Bronchial epithelial cell (primary cell): Measurements from ENCODE around the gene MAPK8IP3. TPM values are rescaled to one million over a fixed set of nuclear protein-coding genes. Genes with fewer than 3 reads are reported as not detected.

Experiments
- DNase-seq: peaks from one replicate; pipeline ENCODE4 v3.0.0-alpha.2; 2010; ENCODE audit warnings: low read depth
- FAIRE-seq: peaks from 2 replicates; lab custom pipeline; 2011; peaks lifted over from hg19 to GRCh38; lab: Jason Lieb, UNC
- H3K27me3 ChIP-seq: 2 replicates; pipeline ENCODE4 v1.5.1; 2011; ENCODE audit warnings: low read length; ENCODE audit not compliant: control insufficient read depth, insufficient read depth
- H3K36me3 ChIP-seq: 2 replicates; pipeline ENCODE4 v1.5.1; 2011; ENCODE audit warnings: low read length; ENCODE audit not compliant: control insufficient read depth, insufficient read depth
- H3K4me3 ChIP-seq: 2 replicates; pipeline ENCODE4 v1.5.1; 2011; ENCODE audit warnings: mild to moderate bottlenecking, low read depth, low read length, control low read depth
- CTCF ChIP-seq: IDR thresholded peaks from 2 replicates; pipeline ENCODE4 v1.5.1; 2011; ENCODE audit warnings: mild to moderate bottlenecking, moderate library complexity, low read length, control low read depth, inconsistent platforms; ENCODE audit not compliant: insufficient read depth, severe bottlenecking
- total RNA-seq: library from RNA; depleted of rRNA; stranded (reverse); fragments of >200 nt; gene quantifications from 2 replicates; pipeline ENCODE4 v1.2.1, GENCODE V29; 2014

MAPK8IP3 gene
- total RNA-seq, 1 donor from 2014 or later = 24.5 TPM

- DNase-seq (peak; percentile 44), FAIRE-seq (peak; percentile 80)
- TF ChIP-seq CTCF = no peak
- Histone ChIP-seq H3K4me3 (no peak overlapping the region), H3K27me3 (no peaks in the 10 kb centered on the region), H3K36me3 (peaks cover 5% of the 10 kb centered on the region)
Measured at GRCh38 chr16:1708768-1709180, 2.8 kb downstream of the MAPK8IP3 start.

DNA sequence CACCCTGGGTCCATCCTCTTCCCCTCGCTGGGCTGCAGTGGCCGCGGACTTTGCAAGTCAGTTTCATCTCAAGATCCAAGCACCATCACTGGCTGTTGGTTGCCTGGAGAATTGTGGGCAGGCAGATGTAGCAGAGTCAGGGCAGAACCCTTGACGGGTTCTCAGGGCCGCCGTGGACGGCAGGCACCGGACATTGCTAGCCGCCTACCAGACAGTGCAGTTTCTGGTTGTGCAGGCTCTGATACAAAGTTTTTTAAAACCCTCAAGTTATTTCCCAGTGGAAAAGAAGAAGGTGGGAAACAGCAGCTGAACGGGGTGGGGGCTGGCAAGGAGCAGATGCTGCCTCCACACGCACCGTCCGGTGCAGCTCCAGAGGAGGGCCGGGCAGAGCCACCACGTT is 3.4 kb downstream of the MAPK8IP3 start:
- Histone ChIP-seq H3K27me3 (no peaks in the 10 kb centered on the region), H3K4me3 (no peak overlapping the region), H3K36me3 (peaks cover 5% of the 10 kb centered on the region)
- DNase-seq (no peak), FAIRE-seq (no peak)
- no peak for TF ChIP-seq CTCF

- Histone ChIP-seq H3K27me3 (no peaks in the 10 kb centered on the region), H3K36me3 (peaks cover 5% of the 10 kb centered on the region), H3K4me3 (no peak overlapping the region)
- TF ChIP-seq CTCF = no peak
- FAIRE-seq (no peak), DNase-seq (no peak)
Measured at GRCh38 chr16:1710811-1711507, 5.0 kb downstream of the MAPK8IP3 start.

- Histone ChIP-seq H3K36me3 (peaks cover 5% of the 10 kb centered on the region), H3K27me3 (no peaks in the 10 kb centered on the region), H3K4me3 (no peak overlapping the region)
- no peak for TF ChIP-seq CTCF
- FAIRE-seq = no peak
- no peak for DNase-seq
Measured at GRCh38 chr16:1712791-1713261, 6.8 kb downstream of the MAPK8IP3 start.

GRCh38 chr16:1713331-1713730 is 7.3 kb downstream of the MAPK8IP3 start:
- no peak for FAIRE-seq
- DNase-seq = no peak
- Histone ChIP-seq H3K4me3 (no peak overlapping the region), H3K27me3 (no peaks in the 10 kb centered on the region), H3K36me3 (peaks cover 1% of the 10 kb centered on the region)
- TF ChIP-seq CTCF = no peak
